MG63 (cell line): ENCODE results near the gene MMD2. TPM values are rescaled to one million over a fixed set of nuclear protein-coding genes. Genes with fewer than 3 reads are reported as not detected.

Experiments used
- DNase-seq: peaks from one replicate; pipeline ENCODE4 v3.0.0-alpha.2; 2020
- H3K27me3 ChIP-seq: fragments of 250-450 bp; sonication (Bioruptor Pico); 2 replicates; pipeline ENCODE4 v1.5.1; 2020; ENCODE audit warnings: mild to moderate bottlenecking, moderate library complexity
- H3K36me3 ChIP-seq: fragments of 250-450 bp; sonication (Bioruptor Pico); 2 replicates; pipeline ENCODE4 v1.5.1; 2020; ENCODE audit warnings: mild to moderate bottlenecking, moderate library complexity
- H3K4me3 ChIP-seq: fragments of 250-450 bp; sonication (Bioruptor Pico); 2 replicates; pipeline ENCODE4 v1.5.1; 2020; ENCODE audit warnings: mild to moderate bottlenecking, moderate library complexity
- H3K9me3 ChIP-seq: fragments of 250-450 bp; sonication (Bioruptor Pico); 2 replicates; pipeline ENCODE4 v1.5.1; 2020; ENCODE audit warnings: mild to moderate bottlenecking, moderate library complexity
- total RNA-seq: library from RNA; depleted of rRNA; stranded (reverse); fragments of >200 nt; shearing (Covaris generic); gene quantifications from 2 replicates; pipeline ENCODE4 v1.2.3, GENCODE V29; 2014; ENCODE audit warnings: low replicate concordance

Gene MMD2
- total RNA-seq, 1 experiment from 2014 or later: not detected

- Histone ChIP-seq H3K9me3 (no peaks in the 10 kb centered on the region), H3K27me3 (no peaks in the 10 kb centered on the region; the same call in 1 of the 2 replicates), H3K4me3 (peak overlapping the region; percentile 48; the same call in 1 of the 2 replicates), H3K36me3 (no peaks in the 10 kb centered on the region)
- no peak for DNase-seq
Observed at GRCh38 chr7:4884164-4884563, 74.8 kb downstream of the MMD2 start.

GRCh38 chr7:4883372-4884144 lies 75.4 kb downstream of the MMD2 start, which contains the start of gene RADIL:
TSS of gene RADIL (minus strand) at chr7:4883716. CDS start at chr7:4878139, 5,577 bp downstream.
- Histone ChIP-seq H3K27me3 (no peaks in the 10 kb centered on the region), H3K36me3 (no peaks in the 10 kb centered on the region), H3K9me3 (no peaks in the 10 kb centered on the region), H3K4me3 (peak within 1 kb of the TSS; percentile 48)
- DNase-seq: peak; percentile 88

DNA sequence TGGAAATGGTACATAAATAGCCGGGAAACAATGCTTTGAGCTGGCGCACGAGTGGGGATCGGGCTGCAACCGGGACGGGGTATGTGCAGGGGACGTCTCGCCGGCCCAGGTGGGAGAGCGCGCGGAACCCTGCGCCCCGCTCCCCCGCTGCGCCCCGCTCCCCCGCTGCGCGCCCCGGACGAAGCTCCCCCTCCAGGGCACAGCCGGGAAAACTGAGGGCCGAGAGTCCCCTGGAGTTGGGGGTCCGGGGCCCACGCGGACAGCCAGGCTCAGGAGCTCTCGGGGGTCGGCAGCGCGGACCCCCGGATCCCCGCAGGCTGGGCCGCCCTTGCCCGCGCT lies 76.0 kb downstream of the MMD2 start:
- Histone ChIP-seq H3K27me3 (no peaks in the 10 kb centered on the region), H3K36me3 (no peaks in the 10 kb centered on the region), H3K4me3 (peak overlapping the region; percentile 48), H3K9me3 (no peaks in the 10 kb centered on the region)
- no peak for DNase-seq

- peak; percentile 37 for DNase-seq
- no peaks in the 10 kb centered on the region for H3K9me3 ChIP-seq
- H3K36me3 ChIP-seq: no peaks in the 10 kb centered on the region
- no peaks in the 10 kb centered on the region for H3K27me3 ChIP-seq
- peak overlapping the region; percentile 48 for H3K4me3 ChIP-seq
Observed at GRCh38 chr7:4882169-4883032, 76.6 kb downstream of the MMD2 start.

- no peak for DNase-seq
- no peaks in the 10 kb centered on the region for H3K27me3 ChIP-seq
- no peak overlapping the region for H3K4me3 ChIP-seq
- H3K36me3 ChIP-seq: no peaks in the 10 kb centered on the region
- H3K9me3 ChIP-seq: no peaks in the 10 kb centered on the region
Observed at GRCh38 chr7:4880218-4880617, 78.8 kb downstream of the MMD2 start.

DNA sequence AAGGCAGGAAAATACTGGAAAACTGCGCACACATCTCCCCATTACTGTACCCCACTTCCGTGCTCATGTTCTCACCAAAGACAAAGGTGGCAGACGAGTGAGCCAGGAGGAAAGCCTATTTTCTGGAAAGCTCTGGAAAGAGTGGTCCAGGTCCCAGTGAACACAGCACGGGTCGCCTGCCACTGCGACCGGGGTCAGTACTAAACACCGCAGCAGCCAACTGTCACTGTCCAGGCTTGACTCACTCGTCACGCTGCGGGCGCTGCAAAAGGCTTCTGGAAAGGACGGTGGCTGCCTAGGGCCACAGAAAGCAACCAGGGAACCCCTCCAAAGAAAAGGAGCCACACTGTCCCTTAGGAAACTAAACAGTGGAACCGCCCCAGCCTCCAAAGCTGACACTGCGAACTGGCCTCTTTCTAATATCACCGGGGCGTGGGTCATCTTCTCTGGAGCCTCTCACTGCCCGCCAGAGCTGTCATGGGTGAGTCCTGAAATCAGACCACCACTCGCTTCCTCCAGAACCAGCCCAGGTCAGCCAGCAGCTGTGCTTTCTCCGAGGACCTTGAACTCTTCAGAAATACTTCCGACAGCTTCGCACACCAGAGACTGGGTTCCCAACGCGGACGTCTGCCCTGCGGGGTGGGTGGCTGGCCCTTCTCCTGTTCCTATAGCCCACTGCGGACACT lies 79.4 kb downstream of the MMD2 start:
- Histone ChIP-seq H3K36me3 (no peaks in the 10 kb centered on the region), H3K4me3 (no peak overlapping the region), H3K27me3 (no peaks in the 10 kb centered on the region), H3K9me3 (no peaks in the 10 kb centered on the region)
- DNase-seq: no peak

DNA sequence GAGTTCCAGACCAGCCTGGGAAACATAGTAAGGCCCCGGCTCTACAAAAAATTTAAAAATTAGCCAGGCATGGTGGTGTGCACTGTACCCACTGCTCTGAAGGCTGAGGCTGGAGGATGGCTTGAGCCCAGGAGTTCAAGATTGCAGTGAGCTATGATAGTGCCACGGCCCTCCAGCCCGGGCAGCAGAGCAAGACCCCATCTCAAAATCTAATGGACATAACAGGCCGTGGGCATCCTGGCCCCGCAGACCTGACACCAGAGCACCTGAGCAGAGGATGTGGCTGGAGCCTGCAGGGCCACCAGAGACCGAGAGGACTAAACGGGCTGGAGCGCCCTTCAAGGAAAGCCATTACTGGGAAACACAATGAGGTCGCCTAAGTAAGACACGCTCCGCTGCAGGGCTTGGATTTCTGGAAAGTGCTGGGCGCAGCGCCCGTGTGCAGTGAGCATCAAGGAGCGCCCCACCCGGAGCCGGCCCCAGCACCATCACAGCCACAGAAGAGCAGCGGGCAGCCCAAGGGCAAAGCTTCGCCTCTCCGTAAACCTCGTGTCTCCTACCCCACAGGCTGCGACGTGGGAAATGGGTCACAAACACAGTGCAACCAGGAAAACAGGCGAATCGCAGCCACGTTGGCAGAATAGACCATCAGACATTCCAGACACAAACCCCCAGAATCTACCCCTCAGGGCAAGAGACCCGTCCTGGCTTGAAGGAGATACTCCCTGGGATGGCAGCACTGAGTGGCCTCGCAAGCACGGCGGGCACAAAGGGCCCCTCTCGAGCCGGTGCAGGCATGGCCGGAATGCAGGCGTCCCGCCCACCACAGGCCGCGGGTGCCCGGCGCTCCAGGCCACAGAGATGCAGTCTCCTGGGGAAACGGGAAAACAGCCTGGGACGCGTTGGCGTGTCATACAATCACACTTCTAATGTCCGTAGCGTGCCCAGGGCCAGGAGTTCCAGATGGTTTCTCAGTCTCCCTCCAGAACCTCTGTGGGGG lies 80.4 kb downstream of the MMD2 start:
- Histone ChIP-seq H3K9me3 (no peaks in the 10 kb centered on the region), H3K27me3 (no peaks in the 10 kb centered on the region), H3K4me3 (no peak overlapping the region), H3K36me3 (no peaks in the 10 kb centered on the region)
- DNase-seq: no peak

- H3K27me3 ChIP-seq: no peaks in the 10 kb centered on the region
- no peaks in the 10 kb centered on the region for H3K9me3 ChIP-seq
- no peak for DNase-seq
- no peak overlapping the region for H3K4me3 ChIP-seq
- no peaks in the 10 kb centered on the region for H3K36me3 ChIP-seq
Observed at GRCh38 chr7:4876586-4876985, 82.4 kb downstream of the MMD2 start.

- Histone ChIP-seq H3K27me3 (no peaks in the 10 kb centered on the region), H3K9me3 (no peaks in the 10 kb centered on the region), H3K4me3 (no peak overlapping the region), H3K36me3 (no peaks in the 10 kb centered on the region)
- DNase-seq: no peak
Observed at GRCh38 chr7:4875391-4875790, 83.6 kb downstream of the MMD2 start.

DNA sequence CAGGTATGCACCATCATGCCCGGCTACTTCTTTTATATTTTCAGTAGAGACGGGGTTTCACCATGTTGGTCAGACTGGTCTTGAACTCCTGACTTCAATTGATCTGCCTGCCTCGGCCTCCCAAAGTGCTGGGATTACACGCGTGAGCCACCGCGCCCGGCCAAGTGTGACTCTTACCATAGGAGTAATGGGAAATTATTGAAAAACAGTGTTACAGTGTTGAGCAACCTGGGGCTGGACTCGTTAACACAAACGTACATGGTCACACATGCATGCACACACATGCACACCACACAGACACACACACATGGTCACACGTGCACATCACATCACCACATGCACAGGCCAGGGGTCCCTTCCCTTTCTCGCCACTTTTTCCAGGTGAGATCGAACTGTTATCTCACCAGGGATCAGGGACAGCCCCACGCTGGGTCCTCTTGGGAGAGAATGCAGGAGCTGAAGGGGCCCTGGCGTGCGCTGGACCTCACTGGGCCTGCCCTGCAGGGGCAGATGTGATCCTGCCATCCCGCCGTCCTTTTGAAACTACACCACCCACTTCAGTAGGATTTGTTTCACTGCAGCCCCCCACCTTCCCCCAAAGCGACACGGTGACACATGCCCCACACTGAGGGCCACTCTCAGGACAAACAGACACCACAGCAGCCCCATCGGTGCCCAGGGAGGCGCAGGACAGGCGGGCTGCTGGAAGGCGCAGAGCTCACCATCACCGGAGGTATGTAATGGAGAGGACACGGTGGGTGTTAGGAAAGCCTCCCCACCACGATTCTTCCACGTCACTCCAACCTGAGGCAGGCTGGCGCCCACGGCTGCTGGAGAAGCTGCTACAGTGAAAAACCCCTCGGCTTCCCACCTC lies 85.7 kb downstream of the MMD2 start:
- DNase-seq: no peak
- Histone ChIP-seq H3K36me3 (no peaks in the 10 kb centered on the region), H3K9me3 (no peaks in the 10 kb centered on the region), H3K27me3 (no peaks in the 10 kb centered on the region), H3K4me3 (no peak overlapping the region)

DNA sequence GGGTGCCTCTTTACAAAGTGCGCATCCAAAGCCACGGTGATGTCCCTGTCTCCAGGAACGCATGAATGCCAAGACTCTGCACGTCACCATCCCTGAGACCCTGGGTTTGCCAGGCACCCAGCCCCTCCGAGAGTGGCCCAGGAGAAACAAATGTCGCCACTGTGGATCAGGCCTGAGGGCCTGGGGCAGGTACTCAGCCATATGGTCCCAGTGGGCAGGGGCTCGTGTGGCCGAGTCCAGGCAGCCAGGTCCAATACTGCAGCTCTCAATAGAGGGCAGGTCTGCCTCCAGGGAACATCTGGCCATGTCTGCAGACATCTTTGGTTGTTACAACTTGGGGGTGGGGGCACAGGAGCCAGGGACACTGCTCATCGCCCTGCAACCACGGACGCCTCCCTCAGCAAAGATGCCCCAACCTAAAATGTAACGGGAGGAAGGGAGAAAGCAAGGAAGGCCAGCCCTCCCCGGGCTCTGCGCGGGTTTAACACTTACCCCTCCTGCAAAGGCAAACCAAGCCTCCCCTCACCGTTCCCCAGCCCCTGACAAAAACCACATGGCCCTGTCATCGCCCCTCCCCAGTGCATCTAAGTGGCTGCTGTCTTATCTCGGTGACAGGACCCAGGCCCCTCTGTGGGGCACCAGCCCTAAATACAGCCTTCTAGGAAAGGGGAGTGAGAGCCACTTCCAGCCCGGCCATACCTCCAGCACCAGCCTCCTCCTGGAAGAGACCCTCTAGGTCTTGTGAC lies 86.9 kb downstream of the MMD2 start:
- no peaks in the 10 kb centered on the region for H3K9me3 ChIP-seq
- no peak for DNase-seq
- H3K27me3 ChIP-seq: no peaks in the 10 kb centered on the region
- no peak overlapping the region for H3K4me3 ChIP-seq
- H3K36me3 ChIP-seq: no peaks in the 10 kb centered on the region

DNA sequence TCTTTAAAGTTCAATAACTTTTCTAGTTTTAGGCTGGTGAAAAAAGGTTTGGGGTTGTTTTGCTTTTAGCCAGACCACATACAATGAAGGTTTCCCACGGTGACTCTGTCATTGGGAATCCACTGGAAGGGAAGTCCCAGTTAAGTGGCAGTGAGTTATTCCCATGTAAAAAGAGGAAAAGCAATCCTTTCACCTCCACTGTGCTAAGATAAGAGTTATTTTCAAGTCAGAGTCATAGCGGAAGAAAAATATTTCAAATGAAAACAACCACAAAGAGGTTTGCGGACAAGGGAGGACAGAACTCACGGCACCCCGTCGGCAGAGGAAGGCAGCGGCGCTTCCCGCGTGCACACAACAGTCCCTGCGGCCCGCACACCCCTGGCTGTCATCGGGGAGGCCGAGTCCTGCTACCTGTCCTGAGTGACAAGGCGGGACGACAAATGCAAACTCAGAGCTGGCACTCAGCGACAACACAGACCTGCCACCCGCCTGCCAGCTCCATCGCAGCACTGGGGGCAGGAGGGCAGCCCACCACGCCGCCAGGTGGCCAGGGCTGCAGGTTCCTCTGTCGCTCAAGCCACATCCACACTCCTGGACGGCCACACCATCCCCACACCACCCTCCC lies 87.8 kb downstream of the MMD2 start:
- Histone ChIP-seq H3K9me3 (no peaks in the 10 kb centered on the region), H3K27me3 (no peaks in the 10 kb centered on the region), H3K36me3 (no peaks in the 10 kb centered on the region), H3K4me3 (no peak overlapping the region)
- DNase-seq: no peak

- DNase-seq: no peak
- no peaks in the 10 kb centered on the region for H3K9me3 ChIP-seq
- H3K4me3 ChIP-seq: no peak overlapping the region
Observed at GRCh38 chr7:4868493-4868892, 90.5 kb downstream of the MMD2 start.

More at GRCh38 chr7:4868493-4868892, 90.5 kb downstream of the MMD2 start:
- no peaks in the 10 kb centered on the region for H3K27me3 ChIP-seq
- no peaks in the 10 kb centered on the region for H3K36me3 ChIP-seq
